Measurements from ENCODE around the gene RASAL2.

DNA sequence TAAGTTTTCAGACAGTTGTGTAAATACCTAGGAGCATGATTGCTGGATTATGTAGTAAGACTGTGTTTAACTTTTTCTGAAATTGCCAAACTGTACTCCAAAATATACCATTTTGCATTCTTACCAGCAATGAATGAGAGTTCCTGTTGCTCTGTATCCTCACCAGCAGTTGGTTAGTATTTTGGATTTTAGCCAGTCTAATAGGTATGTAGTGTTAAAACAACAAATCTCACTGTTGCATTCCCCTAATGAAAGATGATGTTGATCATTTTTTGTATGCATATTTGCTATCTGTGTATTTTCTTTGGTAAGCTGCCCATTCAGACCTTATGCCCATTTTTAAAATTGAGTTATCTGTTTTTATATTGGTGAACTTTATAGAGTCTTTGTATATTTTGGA is 89.9 kb downstream of the RASAL2 start:
- TF ChIP-seq CTCF (IDR thresholded peaks at IDR 0.05; ENCODE audit: insufficient read depth, low read length, poor library complexity, severe bottlenecking) (no peak), EZH2phosphoT487 (conservative IDR thresholded peaks at IDR 0.05; ENCODE audit: low read length) (no peak)
